ENCODE measurements around the gene NME1.
"Not testable (repeated sequence)": the region's sequence is repeated elsewhere in the genome, so short reads cannot be mapped to it uniquely, and the experiment has no call there.

The NME1 gene

GRCh38 chr17:51121620-51122472 is 31.5 kb upstream of the NME1 start:
- Histone ChIP-seq H3K4me3 (ENCODE audit: insufficient read depth, low read depth, low read length, poor library complexity, severe bottlenecking) (peak overlapping the region; percentile 48), H3K36me3 (ENCODE audit: control insufficient read depth, insufficient read depth, low read length) (peaks cover 2% of the 10 kb centered on the region), H3K9me3 (ENCODE audit: control insufficient read depth, low read length) (no peaks in the 10 kb centered on the region), H3K4me1 (ENCODE audit: control insufficient read depth, insufficient read depth, low read length, poor library complexity, severe bottlenecking) (peaks cover 18% of the 10 kb centered on the region), H3K27me3 (replicated peaks; ENCODE audit: control insufficient read depth, insufficient read depth, low read length, poor library complexity, severe bottlenecking) (no peaks in the 10 kb centered on the region), H3K27ac (ENCODE audit: insufficient read depth, low read length, poor library complexity, severe bottlenecking) (peak overlapping the region; percentile 87)
- peak; percentile 68 to 72 (median 71) for DNase-seq

DNA sequence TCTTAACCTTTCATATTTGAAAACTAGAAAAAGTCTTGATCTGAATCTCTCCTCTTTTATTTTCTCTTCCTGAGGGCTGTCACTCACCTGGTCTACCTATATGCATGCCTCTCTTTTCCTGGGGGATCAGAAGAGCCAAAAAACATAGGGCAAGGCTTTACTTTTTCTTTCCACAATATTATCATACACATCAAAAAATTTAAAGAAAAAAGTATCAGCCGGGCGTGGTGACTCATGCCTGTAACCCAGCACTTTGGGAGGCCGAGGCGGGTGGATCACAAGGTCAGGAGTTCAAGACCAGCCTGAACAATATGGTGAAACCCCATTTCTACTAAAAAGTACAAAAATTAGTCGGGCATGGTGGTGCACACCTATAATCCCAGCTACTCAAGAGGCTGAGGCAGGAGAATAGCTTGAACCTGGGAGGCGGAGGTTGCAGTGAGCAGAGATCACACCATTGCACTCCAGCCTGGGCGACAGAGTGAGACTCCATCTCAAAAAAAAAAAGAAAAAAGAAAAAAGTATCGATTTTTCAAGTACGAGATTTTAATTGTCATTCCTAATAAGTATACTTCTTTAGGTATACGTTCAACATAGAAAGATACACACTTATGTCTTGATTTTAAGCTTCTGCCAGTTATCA is 30.8 kb upstream of the NME1 start:
- not testable (repeated sequence) for H3K36me3 ChIP-seq (ENCODE audit: control insufficient read depth, insufficient read depth, low read length); H3K27ac ChIP-seq (ENCODE audit: insufficient read depth, low read length, poor library complexity, severe bottlenecking); DNase-seq; H3K9me3 ChIP-seq (ENCODE audit: control insufficient read depth, low read length); H3K4me3 ChIP-seq (ENCODE audit: insufficient read depth, low read depth, low read length, poor library complexity, severe bottlenecking); H3K27me3 ChIP-seq (replicated peaks; ENCODE audit: control insufficient read depth, insufficient read depth, low read length, poor library complexity, severe bottlenecking)
- H3K4me1 ChIP-seq (ENCODE audit: control insufficient read depth, insufficient read depth, low read length, poor library complexity, severe bottlenecking), result peaks cover 16% of the 10 kb centered on the region

GRCh38 chr17:51124640-51125503 is 28.5 kb upstream of the NME1 start:
- no peak for DNase-seq
- Histone ChIP-seq H3K36me3 (ENCODE audit: control insufficient read depth, insufficient read depth, low read length) (peaks cover 2% of the 10 kb centered on the region), H3K4me1 (ENCODE audit: control insufficient read depth, insufficient read depth, low read length, poor library complexity, severe bottlenecking) (peaks cover 11% of the 10 kb centered on the region), H3K4me3 (ENCODE audit: insufficient read depth, low read depth, low read length, poor library complexity, severe bottlenecking) (no peak overlapping the region), H3K27me3 (replicated peaks; ENCODE audit: control insufficient read depth, insufficient read depth, low read length, poor library complexity, severe bottlenecking) (no peaks in the 10 kb centered on the region), H3K9me3 (ENCODE audit: control insufficient read depth, low read length) (no peaks in the 10 kb centered on the region), H3K27ac (ENCODE audit: insufficient read depth, low read length, poor library complexity, severe bottlenecking) (no peak overlapping the region)

GRCh38 chr17:51128076-51128475 is 25.3 kb upstream of the NME1 start:
- Histone ChIP-seq H3K27me3 (replicated peaks; ENCODE audit: control insufficient read depth, insufficient read depth, low read length, poor library complexity, severe bottlenecking) (no peaks in the 10 kb centered on the region), H3K36me3 (ENCODE audit: control insufficient read depth, insufficient read depth, low read length) (no peaks in the 10 kb centered on the region), H3K4me1 (ENCODE audit: control insufficient read depth, insufficient read depth, low read length, poor library complexity, severe bottlenecking) (no peaks in the 10 kb centered on the region), H3K4me3 (ENCODE audit: insufficient read depth, low read depth, low read length, poor library complexity, severe bottlenecking) (no peak overlapping the region), H3K27ac (ENCODE audit: insufficient read depth, low read length, poor library complexity, severe bottlenecking) (no peak overlapping the region), H3K9me3 (ENCODE audit: control insufficient read depth, low read length) (no peaks in the 10 kb centered on the region)
- no peak for DNase-seq

DNA sequence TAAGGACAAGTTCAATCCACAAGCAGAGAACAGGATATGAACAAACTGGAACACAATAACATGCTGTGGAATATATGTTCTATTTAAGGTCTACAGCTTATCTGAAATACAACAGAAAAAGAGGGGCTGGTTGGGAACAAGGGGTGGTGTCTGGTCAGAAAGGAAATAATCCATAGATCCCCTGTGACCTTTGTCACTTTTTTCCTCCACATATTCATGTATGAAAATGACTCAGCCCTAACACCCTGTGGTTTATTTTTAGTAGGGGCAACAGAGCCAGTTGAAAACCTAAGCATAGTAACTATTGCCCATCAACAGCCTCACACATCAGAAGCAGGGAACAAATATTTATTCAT is 20.4 kb upstream of the NME1 start:
- Histone ChIP-seq H3K36me3 (ENCODE audit: control insufficient read depth, insufficient read depth, low read length) (no peaks in the 10 kb centered on the region), H3K27ac (ENCODE audit: insufficient read depth, low read length, poor library complexity, severe bottlenecking) (no peak overlapping the region), H3K27me3 (replicated peaks; ENCODE audit: control insufficient read depth, insufficient read depth, low read length, poor library complexity, severe bottlenecking) (no peaks in the 10 kb centered on the region), H3K4me3 (ENCODE audit: insufficient read depth, low read depth, low read length, poor library complexity, severe bottlenecking) (no peak overlapping the region), H3K9me3 (ENCODE audit: control insufficient read depth, low read length) (no peaks in the 10 kb centered on the region), H3K4me1 (ENCODE audit: control insufficient read depth, insufficient read depth, low read length, poor library complexity, severe bottlenecking) (no peaks in the 10 kb centered on the region)
- no peak for DNase-seq

GRCh38 chr17:51133365-51133764 is 20.0 kb upstream of the NME1 start:
- no peaks in the 10 kb centered on the region for H3K36me3 ChIP-seq (ENCODE audit: control insufficient read depth, insufficient read depth, low read length)

GRCh38 chr17:51135956-51136355 is 17.4 kb upstream of the NME1 start:
- DNase-seq, result no peak
- H3K9me3 ChIP-seq (ENCODE audit: control insufficient read depth, low read length), result no peaks in the 10 kb centered on the region
- no peaks in the 10 kb centered on the region for H3K27me3 ChIP-seq (replicated peaks; ENCODE audit: control insufficient read depth, insufficient read depth, low read length, poor library complexity, severe bottlenecking)
- no peaks in the 10 kb centered on the region for H3K36me3 ChIP-seq (ENCODE audit: control insufficient read depth, insufficient read depth, low read length)
- H3K4me3 ChIP-seq (ENCODE audit: insufficient read depth, low read depth, low read length, poor library complexity, severe bottlenecking), result no peak overlapping the region
- H3K27ac ChIP-seq (ENCODE audit: insufficient read depth, low read length, poor library complexity, severe bottlenecking), result no peak overlapping the region
- H3K4me1 ChIP-seq (ENCODE audit: control insufficient read depth, insufficient read depth, low read length, poor library complexity, severe bottlenecking), result no peaks in the 10 kb centered on the region

More at GRCh38 chr17:51133365-51133764, 20.0 kb upstream of the NME1 start:
- no peak for DNase-seq
- H3K4me1 ChIP-seq (ENCODE audit: control insufficient read depth, insufficient read depth, low read length, poor library complexity, severe bottlenecking), result no peaks in the 10 kb centered on the region
- no peak overlapping the region for H3K4me3 ChIP-seq (ENCODE audit: insufficient read depth, low read depth, low read length, poor library complexity, severe bottlenecking)
- H3K27me3 ChIP-seq (replicated peaks; ENCODE audit: control insufficient read depth, insufficient read depth, low read length, poor library complexity, severe bottlenecking), result no peaks in the 10 kb centered on the region
- H3K9me3 ChIP-seq (ENCODE audit: control insufficient read depth, low read length), result no peaks in the 10 kb centered on the region
- no peak overlapping the region for H3K27ac ChIP-seq (ENCODE audit: insufficient read depth, low read length, poor library complexity, severe bottlenecking)

DNA sequence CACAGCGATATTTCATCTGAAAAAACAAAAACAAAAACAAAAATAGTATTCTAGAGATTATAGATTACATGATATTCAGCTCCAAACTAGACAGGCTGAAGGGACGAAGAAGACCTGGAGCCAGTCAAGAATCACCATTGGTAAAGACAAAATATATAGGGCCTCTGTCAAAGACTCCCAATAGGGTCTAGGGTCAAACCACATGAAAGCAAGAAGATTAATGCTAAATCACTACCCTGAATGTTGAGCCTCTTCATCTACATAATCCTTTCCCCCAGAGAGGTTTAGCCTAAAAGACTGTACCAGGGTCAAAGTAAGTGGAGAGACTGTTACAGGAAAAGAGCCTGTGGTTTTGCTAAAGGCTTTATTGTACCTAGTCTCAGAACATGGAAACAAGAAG is 10.8 kb upstream of the NME1 start:
- no peak overlapping the region for H3K4me3 ChIP-seq (ENCODE audit: insufficient read depth, low read depth, low read length, poor library complexity, severe bottlenecking)
- no peaks in the 10 kb centered on the region for H3K27me3 ChIP-seq (replicated peaks; ENCODE audit: control insufficient read depth, insufficient read depth, low read length, poor library complexity, severe bottlenecking)
- DNase-seq, result no peak
- H3K36me3 ChIP-seq (ENCODE audit: control insufficient read depth, insufficient read depth, low read length), result no peaks in the 10 kb centered on the region
- H3K27ac ChIP-seq (ENCODE audit: insufficient read depth, low read length, poor library complexity, severe bottlenecking), result no peak overlapping the region
- H3K4me1 ChIP-seq (ENCODE audit: control insufficient read depth, insufficient read depth, low read length, poor library complexity, severe bottlenecking), result no peaks in the 10 kb centered on the region
- no peaks in the 10 kb centered on the region for H3K9me3 ChIP-seq (ENCODE audit: control insufficient read depth, low read length)

DNA sequence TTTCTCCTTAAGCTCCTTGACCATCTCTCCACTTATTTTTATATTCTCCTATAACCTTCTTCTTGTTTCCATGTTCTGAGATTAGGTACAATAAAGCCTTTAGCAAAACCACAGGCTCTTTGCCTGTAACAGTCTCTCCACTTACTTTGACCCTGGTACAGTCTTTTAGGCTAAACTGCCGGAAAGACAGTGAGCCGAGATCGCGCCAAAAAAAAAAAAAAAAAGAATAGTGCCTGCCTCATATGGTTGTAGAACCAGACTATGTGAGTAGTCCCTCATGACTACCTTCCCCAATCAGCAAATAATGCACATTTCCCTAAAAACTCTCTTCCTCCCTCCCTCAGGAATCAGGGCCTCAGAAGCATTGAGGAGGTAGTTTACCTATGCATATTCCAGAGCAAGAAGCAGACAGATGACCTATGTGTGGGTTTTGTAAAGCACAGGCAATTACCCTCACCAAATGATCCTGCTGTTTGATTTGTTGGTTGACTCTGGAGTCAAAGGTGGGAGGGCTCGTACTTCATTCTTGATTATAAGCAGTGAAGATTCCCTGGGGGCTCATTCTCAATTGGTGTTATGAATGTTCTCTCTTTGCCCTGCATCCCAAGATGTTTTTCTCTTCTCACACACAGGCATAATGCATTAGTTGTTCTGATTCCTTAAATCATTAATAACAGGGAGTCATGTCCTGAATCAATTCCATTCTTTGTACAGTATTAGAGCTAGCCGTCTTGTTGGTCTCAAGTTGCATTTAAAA is 8.9 kb upstream of the NME1 start:
- Histone ChIP-seq H3K9me3 (ENCODE audit: control insufficient read depth, low read length) (no peaks in the 10 kb centered on the region), H3K4me3 (ENCODE audit: insufficient read depth, low read depth, low read length, poor library complexity, severe bottlenecking) (no peak overlapping the region), H3K27me3 (replicated peaks; ENCODE audit: control insufficient read depth, insufficient read depth, low read length, poor library complexity, severe bottlenecking) (no peaks in the 10 kb centered on the region), H3K27ac (ENCODE audit: insufficient read depth, low read length, poor library complexity, severe bottlenecking) (no peak overlapping the region), H3K4me1 (ENCODE audit: control insufficient read depth, insufficient read depth, low read length, poor library complexity, severe bottlenecking) (no peaks in the 10 kb centered on the region), H3K36me3 (ENCODE audit: control insufficient read depth, insufficient read depth, low read length) (no peaks in the 10 kb centered on the region)
- no peak for DNase-seq
